Liver (tissue), 9 donors: ENCODE results near the gene NSD1. TPM values are rescaled to one million over a fixed set of nuclear protein-coding genes. Genes with fewer than 3 reads are reported as not detected.

ENCODE experiments used
- DNase-seq: peaks from one replicate; pipeline ENCODE4 v3.0.0-alpha.2; 2017; ENCODE audit warnings: low spot score
- H3K27ac ChIP-seq, 2 donors: one replicate each; pipeline ENCODE4 v1.7.0; 2013; ENCODE audit warnings: inconsistent platforms in 2 of 2, low read length in 2 of 2, control low read depth in 1 of 2, low read depth in 1 of 2, mild to moderate bottlenecking in 1 of 2
- H3K27me3 ChIP-seq, 4 donors: one replicate each; pipeline versions ENCODE4 v1.6.1 to v1.7.0; 2013; ENCODE audit warnings: low read length in 3 of 4, inconsistent platforms in 1 of 4, mild to moderate bottlenecking in 1 of 4, moderate library complexity in 1 of 4; ENCODE audit not compliant: control insufficient read depth in 4 of 4, insufficient read depth in 4 of 4
- H3K36me3 ChIP-seq, 4 donors: one replicate each; pipeline versions ENCODE4 v1.6.1 to v1.7.0; 2013; ENCODE audit warnings: low read length in 3 of 4, mild to moderate bottlenecking in 3 of 4, low read depth in 1 of 4, moderate library complexity in 1 of 4; ENCODE audit not compliant: control insufficient read depth in 4 of 4, insufficient read depth in 3 of 4
- H3K4me1 ChIP-seq, 4 donors: one replicate each; pipeline versions ENCODE4 v1.6.1 to v1.7.0; 2013; ENCODE audit warnings: low read length in 3 of 4, mild to moderate bottlenecking in 3 of 4, moderate library complexity in 1 of 4; ENCODE audit not compliant: control insufficient read depth in 4 of 4, insufficient read depth in 4 of 4
- H3K4me3 ChIP-seq, 3 donors: one replicate each; pipeline versions ENCODE4 v1.6.1 to v1.7.0; 2013; ENCODE audit warnings: low read length in 3 of 3, control low read depth in 1 of 3, low read depth in 1 of 3, mild to moderate bottlenecking in 1 of 3
- H3K9ac ChIP-seq, 2 donors: one replicate each; pipeline ENCODE4 v1.7.0; 2013; ENCODE audit warnings: low read length in 2 of 2, mild to moderate bottlenecking in 2 of 2, moderate library complexity in 2 of 2, control low read depth in 1 of 2, low read depth in 1 of 2
- H3K9me3 ChIP-seq, 4 donors: one replicate each; pipeline versions ENCODE4 v1.6.1 to v1.7.0; 2013; ENCODE audit warnings: low read length in 3 of 4; ENCODE audit not compliant: control insufficient read depth in 4 of 4
- ATF3 ChIP-seq: IDR thresholded peaks from 2 replicates; pipeline ENCODE4 v1.6.1; 2016; ENCODE audit warnings: antibody characterized with exemption
- EGR1 ChIP-seq, 2 donors: IDR thresholded peaks; 2 replicates each; pipeline ENCODE4 v1.6.1; 2016 to 2018; ENCODE audit warnings: antibody characterized with exemption in 2 of 2, low read depth in 2 of 2
- FOXA1 ChIP-seq: IDR thresholded peaks from 2 replicates; pipeline ENCODE4 v1.6.1; 2016; ENCODE audit warnings: antibody characterized with exemption
- GABPA ChIP-seq, 2 donors: IDR thresholded peaks in 1 of 2; conservative IDR thresholded peaks in 1 of 2; 2 replicates each; pipeline ENCODE4 v1.6.1; 2016; ENCODE audit warnings: antibody characterized with exemption in 2 of 2, mild to moderate bottlenecking in 1 of 2, moderate library complexity in 1 of 2
- HNF4A ChIP-seq, 2 donors: conservative IDR thresholded peaks; 2 replicates each; pipeline ENCODE4 v1.6.1; 2016; ENCODE audit warnings: antibody characterized with exemption in 2 of 2, mild to moderate bottlenecking in 2 of 2
- HNF4G ChIP-seq: IDR thresholded peaks from 2 replicates; pipeline ENCODE4 v1.6.1; 2016; ENCODE audit warnings: antibody characterized with exemption
- MAX ChIP-seq: IDR thresholded peaks from 2 replicates; pipeline ENCODE4 v1.6.1; 2016; ENCODE audit warnings: antibody characterized with exemption
- NR2F2 ChIP-seq: IDR thresholded peaks from 2 replicates; pipeline ENCODE4 v1.6.1; 2016; ENCODE audit warnings: antibody characterized with exemption
- RAD21 ChIP-seq, 2 donors: IDR thresholded peaks; 2 replicates each; pipeline ENCODE4 v1.6.1; 2016; ENCODE audit warnings: antibody characterized with exemption in 2 of 2, mild to moderate bottlenecking in 2 of 2
- RXRA ChIP-seq, 2 donors: IDR thresholded peaks; 2 replicates each; pipeline ENCODE4 v1.6.1; 2017 to 2018; ENCODE audit warnings: antibody characterized with exemption in 2 of 2, mild to moderate bottlenecking in 1 of 2
- SP1 ChIP-seq: IDR thresholded peaks from 2 replicates; pipeline ENCODE4 v1.6.1; 2018; ENCODE audit warnings: antibody characterized with exemption, mild to moderate bottlenecking
- YY1 ChIP-seq: IDR thresholded peaks from 2 replicates; pipeline ENCODE4 v1.6.1; 2016; ENCODE audit warnings: antibody characterized with exemption, mild to moderate bottlenecking
- ZBTB33 ChIP-seq: IDR thresholded peaks from 2 replicates; pipeline ENCODE4 v1.6.1; 2016; ENCODE audit warnings: antibody characterized with exemption
- WGBS: extraction: QIAGEN DNeasy Blood & Tissue Kit; methylation state at CpG from one replicate; pipeline ENCODE4 v1.1.7; 2013; 5-methylcytosine and 5-hydroxymethylcytosine counted together
- polyA plus RNA-seq, 2 donors: library from polyadenylated mRNA; stranded (reverse) in 1 of 2; unstranded in 1 of 2; fragments of 200-250 nt in 1 of 2; fragments of >200 nt in 1 of 2; fragmentation: Nextera tagmentation in 1 of 2; extraction: Ambion mirVana in 1 of 2; gene quantifications; one replicate each; pipeline versions ENCODE4 v1.2.1 to v1.2.3, GENCODE V29; 2013 to 2015
- total RNA-seq, 2 donors: library from RNA; depleted of rRNA; stranded (reverse); fragments of >200 nt; gene quantifications; one replicate each; pipeline ENCODE4 v1.2.3, GENCODE V29; 2014
- donor health status: healthy.
- donor health status: healthy.
- donor health status: healthy.
- donor health status: healthy.
- donor health status: healthy.

Gene NSD1
- total and polyA plus RNA-seq, 4 donors, result 5.3 to 34.1 (median 19.3) TPM

GRCh38 chr5:177319913-177320588 lies 186.5 kb downstream of the NSD1 start:
- no peak overlapping the region for H3K9ac ChIP-seq
- no peak for DNase-seq
- H3K27ac ChIP-seq, result no peak overlapping the region
- no peaks in the 10 kb centered on the region for H3K36me3 ChIP-seq
- no peak overlapping the region for H3K4me3 ChIP-seq
- TF ChIP-seq NR2F2 (no peak), ZBTB33 (no peak), SP1 (no peak), HNF4A (conservative IDR thresholded peaks at IDR 0.05) (no peak), EGR1 (IDR thresholded peaks at IDR 0.05; ENCODE audit: low read depth in 2 of 2) (no peak), HNF4G (no peak)
- 94% methylated on average over 14 of the region's 14 CpGs for WGBS
- no peaks in the 10 kb centered on the region for H3K9me3 ChIP-seq
- H3K27me3 ChIP-seq, result no peaks in the 10 kb centered on the region
- H3K4me1 ChIP-seq, result peaks cover 1 to 5% (median 4%) of the 10 kb centered on the region in 4 donors

- 83% methylated on average over 7 of the region's 7 CpGs for WGBS
- TF ChIP-seq SP1, result no peak
- no peak for TF ChIP-seq ATF3
- no peak for TF ChIP-seq ZBTB33
- TF ChIP-seq RXRA (IDR thresholded peaks at IDR 0.05), result no peak
- TF ChIP-seq RAD21 (IDR thresholded peaks at IDR 0.05), result no peak
- TF ChIP-seq FOXA1, result no peak
- no peak for TF ChIP-seq YY1
- no peak for TF ChIP-seq HNF4A (conservative IDR thresholded peaks at IDR 0.05)
- no peak for TF ChIP-seq GABPA (IDR thresholded peaks at IDR 0.05 in 1 of 2, conservative IDR thresholded peaks at IDR 0.05 in 1 of 2)
- no peak for TF ChIP-seq MAX
- TF ChIP-seq EGR1 (IDR thresholded peaks at IDR 0.05; ENCODE audit: low read depth in 2 of 2), result no peak
- H3K4me1 ChIP-seq, result peaks cover 4 to 9% (median 6%) of the 10 kb centered on the region in 4 donors
- no peak for DNase-seq
- H3K27ac ChIP-seq, result no peak overlapping the region
- no peak overlapping the region for H3K9ac ChIP-seq
- no peaks in the 10 kb centered on the region for H3K9me3 ChIP-seq
- H3K4me3 ChIP-seq, result no peak overlapping the region
- no peaks in the 10 kb centered on the region for H3K27me3 ChIP-seq
- no peaks in the 10 kb centered on the region for H3K36me3 ChIP-seq
Measured at GRCh38 chr5:177320879-177321278, 187.3 kb downstream of the NSD1 start.
